Glutamatergic neuron (in vitro differentiated cells): ENCODE data around the gene STARD10. TPM values are rescaled to one million over a fixed set of nuclear protein-coding genes. Genes with fewer than 3 reads are reported as not detected.

Experiments
- DNase-seq: peaks from one replicate; pipeline ENCODE4 v3.0.0; 2022
- H3K27ac Mint-ChIP-seq: one replicate; pipeline ENCODE4 v1.8.0; 2020; ENCODE audit warnings: mild to moderate bottlenecking, mixed read lengths, inconsistent platforms; ENCODE audit not compliant: unreplicated experiment
- H3K27me3 Mint-ChIP-seq: one replicate; pipeline ENCODE4 v1.8.0; 2020; ENCODE audit warnings: mild to moderate bottlenecking, moderate library complexity, mixed read lengths, inconsistent platforms; ENCODE audit not compliant: unreplicated experiment
- H3K36me3 Mint-ChIP-seq: one replicate; pipeline ENCODE4 v1.8.0; 2020; ENCODE audit warnings: mild to moderate bottlenecking, mixed read lengths, inconsistent platforms; ENCODE audit not compliant: unreplicated experiment
- H3K4me1 Mint-ChIP-seq: one replicate; pipeline ENCODE4 v1.8.0; 2020; ENCODE audit warnings: mild to moderate bottlenecking, low read depth, mixed read lengths, inconsistent platforms; ENCODE audit not compliant: unreplicated experiment
- H3K4me3 Mint-ChIP-seq: one replicate; pipeline ENCODE4 v1.8.0; 2020; ENCODE audit warnings: mild to moderate bottlenecking, mixed read lengths, inconsistent platforms; ENCODE audit not compliant: unreplicated experiment
- H3K9me3 Mint-ChIP-seq: one replicate; pipeline ENCODE4 v1.8.0; 2020; ENCODE audit warnings: mild to moderate bottlenecking, moderate library complexity, mixed read lengths, inconsistent platforms; ENCODE audit not compliant: unreplicated experiment
- CTCF ChIP-seq: fragments of 200-600 bp; sonication (generic); IDR thresholded peaks from one replicate; pipeline ENCODE4 v1.5.0; 2021; ENCODE audit not compliant: partially characterized antibody, unreplicated experiment
- total RNA-seq: library from RNA; stranded (reverse); fragmentation: NEBNext Ultra II Directional; extraction: Animal tissue kit (Norgen Biotek cat#: 25700); gene quantifications from one replicate; pipeline ENCODE4 v1.2.1, GENCODE V29; 2021; ENCODE audit not compliant: unreplicated experiment

The STARD10 gene
- total RNA-seq, 1 donor from 2014 or later = 13.5 TPM

GRCh38 chr11:72711141-72711540 is 82.7 kb downstream of the STARD10 start:
- Mint-ChIP-seq H3K27me3 (peaks cover 10% of the 10 kb centered on the region), H3K36me3 (no peaks in the 10 kb centered on the region), H3K27ac (no peak overlapping the region), H3K4me1 (peaks cover 12% of the 10 kb centered on the region), H3K9me3 (no peaks in the 10 kb centered on the region), H3K4me3 (no peak overlapping the region)
- TF ChIP-seq CTCF = no peak
- no peak for DNase-seq

- DNase-seq = no peak
- Mint-ChIP-seq H3K4me1 (peaks cover 13% of the 10 kb centered on the region), H3K27me3 (peaks cover 12% of the 10 kb centered on the region), H3K27ac (no peak overlapping the region), H3K4me3 (no peak overlapping the region), H3K9me3 (no peaks in the 10 kb centered on the region), H3K36me3 (no peaks in the 10 kb centered on the region)
- TF ChIP-seq CTCF = no peak
Measured at GRCh38 chr11:72710278-72710677, 83.6 kb downstream of the STARD10 start.

- no peaks in the 10 kb centered on the region for H3K36me3 Mint-ChIP-seq
- no peaks in the 10 kb centered on the region for H3K9me3 Mint-ChIP-seq
- H3K4me1 Mint-ChIP-seq = peaks cover 16% of the 10 kb centered on the region
- peaks cover 14% of the 10 kb centered on the region for H3K27me3 Mint-ChIP-seq
- no peak overlapping the region for H3K27ac Mint-ChIP-seq
- DNase-seq = no peak
- TF ChIP-seq CTCF = no peak
- H3K4me3 Mint-ChIP-seq = no peak overlapping the region
Measured at GRCh38 chr11:72709478-72710238, 84.2 kb downstream of the STARD10 start.

- Mint-ChIP-seq H3K4me3 (no peak overlapping the region), H3K36me3 (no peaks in the 10 kb centered on the region), H3K4me1 (peaks cover 14% of the 10 kb centered on the region), H3K9me3 (peaks cover 2% of the 10 kb centered on the region), H3K27me3 (peaks cover 14% of the 10 kb centered on the region), H3K27ac (no peak overlapping the region)
- no peak for TF ChIP-seq CTCF
- DNase-seq = no peak
Measured at GRCh38 chr11:72707032-72707431, 86.8 kb downstream of the STARD10 start.

- no peak for DNase-seq
- Mint-ChIP-seq H3K9me3 (peaks cover 2% of the 10 kb centered on the region), H3K4me3 (no peak overlapping the region), H3K27me3 (peaks cover 14% of the 10 kb centered on the region), H3K36me3 (no peaks in the 10 kb centered on the region), H3K4me1 (peaks cover 14% of the 10 kb centered on the region), H3K27ac (no peak overlapping the region)
- no peak for TF ChIP-seq CTCF
Measured at GRCh38 chr11:72706579-72706978, 87.3 kb downstream of the STARD10 start.
